NB4 (cell line): ENCODE measurements around the gene LRR1.
A peak's percentile ranks its signal among the peaks of the same experiment; 100 is the strongest.

Experiments used
- DNase-seq: peaks from one replicate; pipeline ENCODE4 v3.0.0; 2010; ENCODE audit warnings: low read depth
- H3K4me3 ChIP-seq: one replicate; pipeline ENCODE4 v1.5.1; 2011; ENCODE audit warnings: mild to moderate bottlenecking, low read depth, low read length, moderate library complexity
- MYC ChIP-seq: IDR thresholded peaks from 2 replicates; pipeline ENCODE4 v1.6.1; 2011; ENCODE audit warnings: low read depth, low read length
- POLR2A ChIP-seq: IDR thresholded peaks from 2 replicates; pipeline ENCODE4 v1.6.1; 2011; ENCODE audit warnings: mild to moderate bottlenecking; ENCODE audit not compliant: insufficient read length; ENCODE audit errors: extremely low read depth
- TF ChIP-seq, protein P1 (sequence below): IDR thresholded peaks from one replicate; pipeline ENCODE4 v1.5.1; 2012; ENCODE audit warnings: low read depth, low read length
- TF ChIP-seq, protein P2 (sequence below): IDR thresholded peaks from 2 replicates; pipeline ENCODE4 v1.6.1; 2011; ENCODE audit warnings: low read depth, low read length

Gene LRR1

DNA sequence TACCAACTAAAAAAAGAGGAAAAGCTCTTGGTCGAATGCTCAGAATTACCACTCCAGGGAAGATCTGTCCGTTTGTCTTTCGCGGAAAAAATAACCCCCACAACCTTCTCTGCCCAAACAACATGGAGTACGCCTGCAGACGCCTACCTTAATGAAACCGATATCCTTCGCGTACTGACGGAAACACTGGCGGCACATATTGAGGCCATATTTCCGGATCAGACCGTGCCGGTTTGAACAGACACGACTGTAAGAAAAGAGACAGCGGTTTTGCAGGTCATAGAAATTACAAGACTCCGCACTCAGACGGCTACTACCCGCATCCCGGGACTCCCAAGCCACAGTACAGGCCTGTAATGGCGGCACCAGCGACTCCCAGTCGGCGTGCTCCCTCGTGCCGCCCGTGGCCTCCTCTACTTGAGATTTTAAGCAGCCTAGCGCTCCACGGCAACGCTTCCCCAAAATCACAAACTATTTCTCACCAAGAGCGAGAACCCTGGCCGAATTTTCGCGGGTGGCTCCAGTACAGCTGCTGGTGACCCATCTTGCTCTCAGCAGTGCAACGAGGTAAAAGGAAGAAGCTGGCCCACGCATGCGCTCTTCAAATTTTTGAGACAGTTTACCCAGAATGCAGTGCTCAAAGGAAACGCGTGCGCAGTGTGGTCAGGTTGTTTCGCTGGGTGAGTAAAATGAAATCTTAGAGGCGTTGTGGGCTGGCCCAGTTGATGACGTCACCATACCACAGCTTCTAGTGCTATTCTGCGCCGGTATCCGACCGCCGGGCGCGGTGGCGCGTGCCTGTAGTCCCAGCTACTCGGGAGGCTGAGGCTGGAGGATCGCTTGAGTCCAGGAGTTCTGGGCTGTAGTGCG, 12.7 kb upstream of the LRR1 start, which contains the start of gene RPS29:
TSS of gene RPS29 (minus strand) at position 578 of the 870 bp plus-strand sequence. CDS start at position 544, 34 bp downstream.
- TF ChIP-seq, protein P1, sequence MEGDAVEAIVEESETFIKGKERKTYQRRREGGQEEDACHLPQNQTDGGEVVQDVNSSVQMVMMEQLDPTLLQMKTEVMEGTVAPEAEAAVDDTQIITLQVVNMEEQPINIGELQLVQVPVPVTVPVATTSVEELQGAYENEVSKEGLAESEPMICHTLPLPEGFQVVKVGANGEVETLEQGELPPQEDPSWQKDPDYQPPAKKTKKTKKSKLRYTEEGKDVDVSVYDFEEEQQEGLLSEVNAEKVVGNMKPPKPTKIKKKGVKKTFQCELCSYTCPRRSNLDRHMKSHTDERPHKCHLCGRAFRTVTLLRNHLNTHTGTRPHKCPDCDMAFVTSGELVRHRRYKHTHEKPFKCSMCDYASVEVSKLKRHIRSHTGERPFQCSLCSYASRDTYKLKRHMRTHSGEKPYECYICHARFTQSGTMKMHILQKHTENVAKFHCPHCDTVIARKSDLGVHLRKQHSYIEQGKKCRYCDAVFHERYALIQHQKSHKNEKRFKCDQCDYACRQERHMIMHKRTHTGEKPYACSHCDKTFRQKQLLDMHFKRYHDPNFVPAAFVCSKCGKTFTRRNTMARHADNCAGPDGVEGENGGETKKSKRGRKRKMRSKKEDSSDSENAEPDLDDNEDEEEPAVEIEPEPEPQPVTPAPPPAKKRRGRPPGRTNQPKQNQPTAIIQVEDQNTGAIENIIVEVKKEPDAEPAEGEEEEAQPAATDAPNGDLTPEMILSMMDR: no peak
- TF ChIP-seq MYC: peak; percentile 95
- TF ChIP-seq, protein P2, sequence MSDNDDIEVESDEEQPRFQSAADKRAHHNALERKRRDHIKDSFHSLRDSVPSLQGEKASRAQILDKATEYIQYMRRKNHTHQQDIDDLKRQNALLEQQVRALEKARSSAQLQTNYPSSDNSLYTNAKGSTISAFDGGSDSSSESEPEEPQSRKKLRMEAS: peak; percentile 71
- TF ChIP-seq POLR2A: peak; percentile 88
- H3K4me3 ChIP-seq: peak within 1 kb of the TSS; percentile 100
- DNase-seq: peak; percentile 98

DNA sequence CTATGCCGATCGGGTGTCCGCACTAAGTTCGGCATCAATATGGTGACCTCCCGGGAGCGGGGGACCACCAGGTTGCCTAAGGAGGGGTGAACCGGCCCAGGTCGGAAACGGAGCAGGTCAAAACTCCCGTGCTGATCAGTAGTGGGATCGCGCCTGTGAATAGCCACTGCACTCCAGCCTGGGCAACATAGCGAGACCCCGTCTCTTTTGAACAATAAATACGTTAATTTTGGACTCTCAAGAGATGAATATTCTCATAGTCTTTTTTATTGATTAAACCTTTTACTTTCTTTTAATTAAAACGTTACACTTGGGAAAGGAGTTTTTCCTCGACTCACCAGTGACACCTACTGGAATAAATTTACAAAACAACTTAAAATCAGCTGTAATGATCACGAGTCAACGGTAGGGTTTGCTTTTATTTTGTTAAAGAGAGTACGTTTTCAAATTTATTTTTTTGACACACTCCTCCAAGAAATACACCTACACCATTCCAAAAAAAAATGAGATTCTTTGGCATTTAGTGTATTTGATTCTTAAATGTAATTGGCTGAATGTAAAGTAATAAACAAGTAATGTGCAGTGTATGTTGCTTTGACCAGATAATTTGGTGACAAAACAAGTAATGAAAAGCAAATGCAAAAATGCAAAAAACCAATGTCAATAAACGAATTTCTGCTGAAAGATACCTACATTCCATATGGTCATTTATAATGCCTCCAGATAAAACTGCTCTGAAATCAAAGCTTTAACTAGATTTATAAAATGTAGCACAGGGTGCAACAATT, 11.9 kb upstream of the LRR1 start:
- DNase-seq: peak; percentile 80
- peak overlapping the region; percentile 37 for H3K4me3 ChIP-seq
- TF ChIP-seq, protein P2: no peak
- TF ChIP-seq, protein P1: peak; percentile 61

DNA sequence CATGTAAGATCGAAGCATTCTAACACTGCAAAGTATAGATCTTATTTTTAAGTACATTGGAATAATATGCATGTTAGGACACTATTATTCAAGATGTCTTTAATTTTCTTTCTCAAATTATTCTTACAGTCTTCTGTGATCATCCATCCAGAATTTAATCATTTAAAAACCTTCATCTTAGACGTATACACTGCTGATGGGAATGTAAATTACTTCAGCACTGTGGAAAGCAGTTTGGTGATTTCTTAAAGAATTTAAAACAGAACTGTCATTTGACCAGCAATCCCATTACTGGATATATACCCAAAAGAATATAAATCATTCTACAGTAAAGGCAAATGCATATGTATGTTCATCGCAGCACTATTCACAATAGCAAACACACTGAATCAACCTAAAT, 9.4 kb upstream of the LRR1 start:
- TF ChIP-seq MYC: no peak
- no peak for TF ChIP-seq POLR2A
- TF ChIP-seq, protein P2: no peak
- TF ChIP-seq, protein P1: no peak
- no peak overlapping the region for H3K4me3 ChIP-seq

DNA sequence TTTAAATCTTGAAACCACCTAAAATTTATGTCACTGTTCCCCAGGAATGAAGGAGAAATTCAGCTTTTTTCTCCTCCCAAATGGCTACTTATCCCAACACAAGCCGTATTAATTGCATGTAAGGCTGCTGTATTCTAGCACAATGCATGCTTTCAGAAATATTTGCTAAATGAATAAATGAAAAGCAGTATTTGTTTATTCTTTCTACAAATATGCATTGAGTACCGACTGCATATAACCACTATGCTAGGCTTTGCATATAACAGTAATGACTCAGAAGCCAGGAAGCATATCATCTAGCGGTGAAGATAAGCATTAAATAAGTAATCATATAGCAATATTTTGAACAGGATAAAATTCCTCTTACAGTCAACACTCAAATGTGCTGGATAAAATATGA, 5.7 kb upstream of the LRR1 start:
- no peak overlapping the region for H3K4me3 ChIP-seq
- DNase-seq: no peak
- TF ChIP-seq MYC: no peak
- TF ChIP-seq, protein P2: no peak
- TF ChIP-seq, protein P1: no peak
- no peak for TF ChIP-seq POLR2A

More for the DNA sequence above, 9.4 kb upstream of the LRR1 start:
- DNase-seq: no peak

DNA sequence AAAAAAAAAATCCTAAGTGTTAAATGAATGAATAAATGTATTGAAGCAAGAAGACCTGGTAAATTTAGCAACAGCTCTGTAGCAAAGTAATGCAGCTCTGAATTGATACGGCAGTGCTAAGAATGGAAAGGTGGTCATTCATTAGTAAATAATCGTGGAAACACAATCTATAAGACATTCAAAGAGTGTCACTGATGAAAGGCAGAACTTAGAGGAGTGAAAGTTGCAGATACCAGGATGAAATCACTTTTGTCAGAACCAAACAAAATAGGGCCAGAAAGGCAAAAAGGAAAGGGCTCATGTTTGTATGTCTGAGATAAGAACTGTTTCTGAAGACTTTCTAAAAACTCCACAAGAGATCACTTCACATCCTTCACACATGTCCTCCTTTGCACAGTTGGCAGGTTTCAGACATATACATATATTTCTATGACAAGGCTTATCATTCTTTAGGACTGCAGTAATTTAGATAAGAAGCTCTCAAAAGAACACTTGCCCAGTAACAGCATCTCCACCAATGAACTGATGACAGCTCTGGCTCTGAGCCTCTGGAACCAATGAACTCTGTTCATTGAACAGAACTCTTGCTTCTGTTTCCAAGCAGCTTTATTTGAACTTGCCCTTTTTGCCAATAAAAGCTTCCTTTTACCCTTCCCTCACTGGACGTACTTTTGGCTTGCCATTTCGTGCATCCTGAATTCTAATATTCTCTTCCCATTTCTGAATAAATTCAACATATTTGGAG, 4.2 kb upstream of the LRR1 start:
- H3K4me3 ChIP-seq: no peak overlapping the region
- TF ChIP-seq POLR2A (no peak), MYC (no peak)
- TF ChIP-seq, protein P2: no peak
- TF ChIP-seq, protein P1: no peak
- no peak for DNase-seq
